Neuronal stem cell (in vitro differentiated cells): ENCODE measurements around the gene ZNG1F.
"Not testable (repeated sequence)": the region's sequence is repeated elsewhere in the genome, so short reads cannot be mapped to it uniquely, and the experiment has no call there.

Source experiments
- DNase-seq: peaks from one replicate; pipeline ENCODE4 v3.0.0-alpha.2; 2013; ENCODE audit warnings: low spot score
- H2AFZ ChIP-seq: one replicate; pipeline ENCODE4 v1.6.1; 2013; ENCODE audit warnings: mild to moderate bottlenecking, low read length, inconsistent platforms
- H2AK5ac ChIP-seq: 2 replicates; pipeline ENCODE4 v1.6.1; 2013; ENCODE audit warnings: low read depth, mild to moderate bottlenecking, inconsistent platforms, low read length, moderate library complexity, mixed read lengths
- H2BK120ac ChIP-seq: 2 replicates; pipeline ENCODE4 v1.6.1; 2013; ENCODE audit warnings: low read depth, mild to moderate bottlenecking, inconsistent platforms, low read length, moderate library complexity, mixed read lengths
- H2BK12ac ChIP-seq: one replicate; pipeline ENCODE4 v1.6.1; 2013; ENCODE audit warnings: low read length, inconsistent platforms
- H2BK15ac ChIP-seq: 2 replicates; pipeline ENCODE4 v1.6.1; 2013; ENCODE audit warnings: mild to moderate bottlenecking, low read length, inconsistent platforms, mixed read lengths
- H2BK5ac ChIP-seq: one replicate; pipeline ENCODE4 v1.6.1; 2013; ENCODE audit warnings: inconsistent platforms, mild to moderate bottlenecking, low read length, moderate library complexity
- H3K14ac ChIP-seq: one replicate; pipeline ENCODE4 v1.6.1; 2013; ENCODE audit warnings: low read length, inconsistent platforms
- H3K18ac ChIP-seq: 2 replicates; pipeline ENCODE4 v1.6.1; 2013; ENCODE audit warnings: low read length, inconsistent platforms
- H3K23ac ChIP-seq: 2 replicates; pipeline ENCODE4 v1.6.1; 2013; ENCODE audit warnings: low read depth, mild to moderate bottlenecking, mixed read lengths, low read length, inconsistent platforms; ENCODE audit not compliant: poor library complexity
- H3K27ac ChIP-seq: replicated peaks from 3 replicates; pipeline ENCODE4 v1.5.1; 2013; ENCODE audit warnings: low read length, inconsistent platforms
- H3K27me3 ChIP-seq, 3 experiments: 2 replicates each; pipeline ENCODE4 v1.6.1; 2013; ENCODE audit warnings: low read length in 3 of 3, mild to moderate bottlenecking in 2 of 3, inconsistent platforms in 1 of 3, low read depth in 1 of 3, mixed read lengths in 1 of 3, moderate library complexity in 1 of 3; ENCODE audit not compliant: control insufficient read depth in 3 of 3, insufficient read depth in 3 of 3
- H3K36me3 ChIP-seq, 2 donors: replicated peaks in 1 of 2; 2 replicates each; pipeline ENCODE4 v1.6.1; 2013; ENCODE audit warnings: low read length in 2 of 2; ENCODE audit not compliant: control insufficient read depth in 2 of 2, insufficient read depth in 2 of 2
- H3K4ac ChIP-seq: 2 replicates; pipeline ENCODE4 v1.6.1; 2013; ENCODE audit warnings: inconsistent platforms, mild to moderate bottlenecking, low read length, moderate library complexity
- H3K4me1 ChIP-seq, 2 donors: 1 replicate in 1 of 2; 2 replicates in 1 of 2; pipeline ENCODE4 v1.6.1; 2013; ENCODE audit warnings: low read length in 2 of 2, low read depth in 1 of 2; ENCODE audit not compliant: control insufficient read depth in 2 of 2, insufficient read depth in 1 of 2
- H3K4me2 ChIP-seq: one replicate; pipeline ENCODE4 v1.6.1; 2013; ENCODE audit warnings: mild to moderate bottlenecking, low read length, inconsistent platforms; ENCODE audit not compliant: insufficient read depth, poor library complexity, severe bottlenecking
- H3K4me3 ChIP-seq, 2 donors: 2 replicates each; pipeline ENCODE4 v1.5.1; 2013; ENCODE audit warnings: low read length in 2 of 2, mild to moderate bottlenecking in 2 of 2, inconsistent platforms in 1 of 2, moderate library complexity in 1 of 2
- H3K79me1 ChIP-seq: one replicate; pipeline ENCODE4 v1.6.1; 2013; ENCODE audit warnings: low read depth, mild to moderate bottlenecking, inconsistent platforms, low read length, moderate library complexity
- H3K9ac ChIP-seq: one replicate; pipeline ENCODE4 v1.6.1; 2013; ENCODE audit warnings: mild to moderate bottlenecking, low read depth, low read length, inconsistent platforms; ENCODE audit not compliant: poor library complexity
- H3K9me3 ChIP-seq, 2 donors: replicated peaks in 1 of 2; 2 replicates each; pipeline versions ENCODE3 to v1.6.1; 2013; ENCODE audit warnings: low read length in 2 of 2, mild to moderate bottlenecking in 2 of 2, inconsistent platforms in 1 of 2, low read depth in 1 of 2, mixed read lengths in 1 of 2, moderate library complexity in 1 of 2; ENCODE audit not compliant: control insufficient read depth in 2 of 2, insufficient read depth in 1 of 2
- H4K8ac ChIP-seq: one replicate; pipeline ENCODE4 v1.6.1; 2013; ENCODE audit warnings: low read depth, mild to moderate bottlenecking, inconsistent platforms, low read length, moderate library complexity
- H4K91ac ChIP-seq: one replicate; pipeline ENCODE4 v1.6.1; 2013; ENCODE audit warnings: low read length, low read depth, mild to moderate bottlenecking, inconsistent platforms; ENCODE audit not compliant: poor library complexity
- WGBS, 2 donors: extraction: QIAGEN DNeasy Blood & Tissue Kit; methylation state at CpG; one replicate each; pipeline ENCODE4 v1.1.7; 2013; ENCODE audit warnings: missing lambda C conversion rate in 2 of 2, mixed read lengths in 1 of 2; ENCODE audit not compliant: insufficient read length in 2 of 2, insufficient replicate concordance in 1 of 2; ENCODE audit errors: extremely low coverage in 2 of 2; 5-methylcytosine and 5-hydroxymethylcytosine counted together

The ZNG1F gene

DNA sequence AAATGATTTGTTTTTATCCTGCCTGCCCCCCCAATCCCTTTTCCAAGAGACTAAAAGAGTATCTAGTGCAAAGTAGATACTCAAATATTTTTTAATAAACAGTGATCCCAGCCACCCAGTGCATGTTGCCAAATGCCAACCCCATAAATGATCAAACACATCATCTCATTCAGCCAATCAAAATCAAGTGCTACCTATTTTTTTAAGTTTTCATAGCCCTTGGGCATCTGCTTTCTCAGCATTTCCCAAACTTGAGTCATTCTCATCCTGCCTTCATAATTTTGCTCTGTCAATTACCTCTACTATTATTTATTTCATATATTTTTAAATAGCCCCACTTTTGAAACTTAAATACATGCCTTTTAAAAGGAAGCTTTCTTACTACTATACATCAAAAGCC, 98.2 kb downstream of the ZNG1F start:
- not testable (repeated sequence) for H4K8ac ChIP-seq, DNase-seq, H3K14ac ChIP-seq, H3K27ac ChIP-seq, H3K27me3 ChIP-seq, H3K4me2 ChIP-seq, H3K9ac ChIP-seq, H4K91ac ChIP-seq, H2AK5ac ChIP-seq, H2BK120ac ChIP-seq, H3K9me3 ChIP-seq, H3K4me3 ChIP-seq, H3K36me3 ChIP-seq, H3K18ac ChIP-seq, H2BK15ac ChIP-seq, H2BK5ac ChIP-seq, H2BK12ac ChIP-seq, H3K4me1 ChIP-seq, H3K4ac ChIP-seq, H2AFZ ChIP-seq, H3K23ac ChIP-seq, H3K79me1 ChIP-seq

DNA sequence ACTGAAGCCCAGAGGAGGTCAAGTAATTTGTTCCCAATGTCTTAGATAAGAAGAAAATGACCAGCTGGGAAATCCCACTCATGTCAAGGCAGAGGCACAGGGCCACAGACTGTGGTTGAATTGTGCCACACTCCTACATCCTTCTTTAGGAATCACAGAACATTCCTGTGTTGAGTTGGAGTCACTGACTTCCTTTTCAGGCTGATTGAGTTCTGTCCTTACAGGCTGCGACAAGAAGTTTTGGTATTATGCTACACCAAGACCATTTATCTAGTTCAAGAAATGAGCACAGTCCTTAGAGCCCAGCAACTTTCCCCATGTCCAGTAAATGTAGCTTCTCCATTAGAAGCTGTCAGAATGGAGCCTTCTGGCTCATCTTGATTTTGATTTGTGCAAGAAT, 98.7 kb downstream of the ZNG1F start:
- not testable (repeated sequence) for H4K8ac ChIP-seq

DNA sequence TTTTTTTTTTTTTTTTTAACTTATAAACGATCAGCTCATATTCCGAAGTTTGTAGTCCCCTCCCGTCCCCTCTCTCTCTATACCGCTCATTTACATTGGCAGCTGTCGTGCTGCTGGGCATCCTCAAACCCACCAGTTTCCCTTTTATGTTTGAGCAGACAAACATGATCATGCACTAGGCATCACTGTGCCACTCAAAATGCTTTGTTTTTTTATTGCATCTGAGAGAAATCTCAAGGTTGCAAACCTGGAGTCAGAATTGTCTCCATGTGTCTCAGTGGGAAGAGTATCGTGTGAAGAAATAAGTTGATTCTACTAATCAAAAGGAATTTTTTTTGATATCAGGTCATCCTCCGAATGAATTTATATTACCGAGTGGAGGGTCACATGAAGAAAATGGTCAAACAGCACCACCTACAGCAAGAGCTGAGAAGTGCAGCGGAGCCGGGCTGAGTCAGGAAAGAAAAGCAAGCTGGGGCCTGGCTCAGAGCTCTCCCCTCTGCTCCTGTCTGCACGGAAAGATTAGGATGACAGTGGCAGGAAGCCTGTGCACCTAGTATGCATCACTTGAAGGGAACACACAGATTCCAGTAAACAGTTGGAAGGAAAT, 100.6 kb downstream of the ZNG1F start:
- not testable (repeated sequence) for H3K18ac ChIP-seq, DNase-seq, H3K9me3 ChIP-seq, H3K4me2 ChIP-seq, H4K91ac ChIP-seq, H2BK120ac ChIP-seq, H3K4ac ChIP-seq, H2AFZ ChIP-seq, H3K36me3 ChIP-seq, H3K9ac ChIP-seq, H3K79me1 ChIP-seq, H2BK5ac ChIP-seq, H3K4me1 ChIP-seq, H2BK15ac ChIP-seq, H3K14ac ChIP-seq, H3K27me3 ChIP-seq, H3K27ac ChIP-seq, H3K4me3 ChIP-seq, H2BK12ac ChIP-seq, H3K23ac ChIP-seq, H2AK5ac ChIP-seq, H4K8ac ChIP-seq
- WGBS, 2 donors, result no CpG with 5 or more reads among the region's 11 CpGs

More for the DNA sequence above, 98.7 kb downstream of the ZNG1F start:
- H2BK5ac ChIP-seq, H3K27me3 ChIP-seq, H3K27ac ChIP-seq, DNase-seq, H2AK5ac ChIP-seq, H3K4me1 ChIP-seq, H3K23ac ChIP-seq, H2BK120ac ChIP-seq, H3K79me1 ChIP-seq, H3K14ac ChIP-seq, H3K9me3 ChIP-seq, H4K91ac ChIP-seq, H3K36me3 ChIP-seq, H3K4ac ChIP-seq, H2BK12ac ChIP-seq, H2AFZ ChIP-seq, H3K4me3 ChIP-seq, H3K4me2 ChIP-seq, H3K9ac ChIP-seq, H2BK15ac ChIP-seq, H3K18ac ChIP-seq: not testable (repeated sequence)
- no CpG with 5 or more reads among the region's 1 CpG for WGBS, 2 donors

DNA sequence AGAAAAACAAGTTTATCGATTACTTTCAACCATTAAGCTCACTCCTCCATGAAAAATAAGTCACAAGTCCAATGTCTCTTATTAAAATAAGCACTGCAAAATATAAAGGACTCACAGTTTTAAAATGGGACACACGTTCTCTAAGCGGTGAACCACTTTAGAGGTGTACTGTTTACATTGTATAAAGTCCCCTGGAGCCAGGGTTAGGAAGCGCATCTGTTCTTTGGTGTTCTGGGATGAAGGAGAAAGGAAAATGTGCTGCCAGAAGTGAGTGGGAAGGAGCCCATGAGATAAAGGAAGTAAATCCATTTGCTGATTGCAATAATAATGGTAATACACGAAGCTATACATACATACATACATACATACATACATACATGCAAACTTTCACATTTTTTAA, 101.2 kb downstream of the ZNG1F start:
- not testable (repeated sequence) for H2BK5ac ChIP-seq, H3K4me2 ChIP-seq, H3K4me1 ChIP-seq, H2AK5ac ChIP-seq, H3K18ac ChIP-seq, H3K9me3 ChIP-seq, H3K23ac ChIP-seq, H4K8ac ChIP-seq, H3K79me1 ChIP-seq, H3K4ac ChIP-seq, H2BK15ac ChIP-seq, H4K91ac ChIP-seq, H3K27ac ChIP-seq, H3K4me3 ChIP-seq, H2AFZ ChIP-seq, H3K9ac ChIP-seq, H3K36me3 ChIP-seq, H3K27me3 ChIP-seq, H2BK120ac ChIP-seq, DNase-seq, H3K14ac ChIP-seq, H2BK12ac ChIP-seq
- no CpG with 5 or more reads among the region's 5 CpGs for WGBS, 2 donors
